H9 (cell line): ENCODE data around the gene PIP4P1. TPM values are rescaled to one million over a fixed set of nuclear protein-coding genes. Genes with fewer than 3 reads are reported as not detected.

ENCODE experiments used
- DNase-seq: peaks from one replicate; pipeline ENCODE4 v3.0.0-alpha.2; 2017
- H2AFZ ChIP-seq: one replicate; pipeline ENCODE4 v1.6.1; 2013; ENCODE audit warnings: mild to moderate bottlenecking, low read length, control low read depth, moderate library complexity
- H2AK5ac ChIP-seq: 2 replicates; pipeline ENCODE4 v1.6.1; 2013; ENCODE audit warnings: low read length, control low read depth, mixed read lengths; ENCODE audit not compliant: insufficient read length
- H2BK120ac ChIP-seq: one replicate; pipeline ENCODE4 v1.6.1; 2013; ENCODE audit warnings: low read depth, mild to moderate bottlenecking, low read length, control low read depth, inconsistent platforms; ENCODE audit not compliant: poor library complexity, severe bottlenecking
- H2BK12ac ChIP-seq: 2 replicates; pipeline ENCODE4 v1.6.1; 2013; ENCODE audit warnings: low read length, control low read depth, mixed read lengths, low read depth; ENCODE audit not compliant: insufficient read length
- H2BK15ac ChIP-seq: 2 replicates; pipeline ENCODE4 v1.6.1; 2013; ENCODE audit warnings: low read depth, low read length, control low read depth
- H2BK20ac ChIP-seq: one replicate; pipeline ENCODE4 v1.6.1; 2013; ENCODE audit warnings: low read depth, mild to moderate bottlenecking, low read length, control low read depth, inconsistent platforms; ENCODE audit not compliant: poor library complexity, severe bottlenecking
- H2BK5ac ChIP-seq: 2 replicates; pipeline ENCODE4 v1.6.1; 2013; ENCODE audit warnings: low read length, control low read depth, mixed read lengths; ENCODE audit not compliant: insufficient read length
- H3K14ac ChIP-seq: 2 replicates; pipeline ENCODE4 v1.6.1; 2013; ENCODE audit warnings: low read length, control low read depth; ENCODE audit not compliant: insufficient read depth
- H3K18ac ChIP-seq: 2 replicates; pipeline ENCODE4 v1.6.1; 2013; ENCODE audit warnings: low read depth, mild to moderate bottlenecking, mixed read lengths, low read length, control low read depth; ENCODE audit not compliant: insufficient read length
- H3K23ac ChIP-seq: 2 replicates; pipeline ENCODE4 v1.6.1; 2013; ENCODE audit warnings: low read length, control low read depth, mixed read lengths, low read depth; ENCODE audit not compliant: insufficient read length
- H3K23me2 ChIP-seq: 2 replicates; pipeline ENCODE4 v1.6.1; 2013; ENCODE audit warnings: low read depth, mild to moderate bottlenecking, mixed read lengths, low read length, control low read depth; ENCODE audit not compliant: insufficient read length, poor library complexity, severe bottlenecking
- H3K27ac ChIP-seq: 2 replicates; pipeline ENCODE4 v1.5.1; 2013; ENCODE audit warnings: low read length, control low read depth, mixed read lengths, low read depth; ENCODE audit not compliant: insufficient read length
- H3K27me3 ChIP-seq: 2 replicates; pipeline ENCODE4 v1.6.1; 2013; ENCODE audit warnings: low read length, control low read depth, inconsistent platforms; ENCODE audit not compliant: insufficient read depth
- H3K4ac ChIP-seq: 2 replicates; pipeline ENCODE4 v1.6.1; 2013; ENCODE audit warnings: low read depth, mild to moderate bottlenecking, control low read depth, inconsistent platforms, low read length, moderate library complexity
- H3K4me1 ChIP-seq: 2 replicates; pipeline ENCODE4 v1.6.1; 2013; ENCODE audit warnings: low read length, control low read depth, inconsistent platforms; ENCODE audit not compliant: insufficient read depth
- H3K4me2 ChIP-seq: 2 replicates; pipeline ENCODE4 v1.6.1; 2013; ENCODE audit warnings: low read length, control low read depth, mixed read lengths; ENCODE audit not compliant: insufficient read length, insufficient read depth
- H3K56ac ChIP-seq: 2 replicates; pipeline ENCODE4 v1.6.1; 2013; ENCODE audit warnings: low read depth, mild to moderate bottlenecking, mixed read lengths, low read length, control low read depth; ENCODE audit not compliant: insufficient read length
- H3K79me1 ChIP-seq: 2 replicates; pipeline ENCODE4 v1.6.1; 2013; ENCODE audit warnings: low read depth, mild to moderate bottlenecking, moderate library complexity, low read length, control low read depth, inconsistent platforms; ENCODE audit not compliant: insufficient read depth, poor library complexity, severe bottlenecking
- H3K79me2 ChIP-seq: 2 replicates; pipeline ENCODE4 v1.6.1; 2013; ENCODE audit warnings: low read length, control low read depth, inconsistent platforms; ENCODE audit not compliant: insufficient read depth
- H3K9ac ChIP-seq: 2 replicates; pipeline ENCODE4 v1.6.1; 2013; ENCODE audit warnings: low read length, control low read depth, mixed read lengths; ENCODE audit not compliant: insufficient read length; ENCODE audit errors: extremely low read depth
- H3K9me3 ChIP-seq: one replicate; pipeline ENCODE4 v1.6.1; 2013; ENCODE audit warnings: low read depth, low read length, inconsistent platforms; ENCODE audit not compliant: control insufficient read depth
- H3T11ph ChIP-seq: one replicate; pipeline ENCODE4 v1.6.1; 2013; ENCODE audit warnings: mild to moderate bottlenecking, low read length, control low read depth, inconsistent platforms
- H4K20me1 ChIP-seq: one replicate; pipeline ENCODE4 v1.6.1; 2013; ENCODE audit not compliant: control insufficient read depth, insufficient read length, insufficient read depth
- H4K5ac ChIP-seq: 2 replicates; pipeline ENCODE4 v1.6.1; 2013; ENCODE audit warnings: low read depth, mild to moderate bottlenecking, mixed read lengths, low read length, control low read depth; ENCODE audit not compliant: insufficient read length
- H4K8ac ChIP-seq: replicated peaks from 2 replicates; pipeline ENCODE4 v1.6.1; 2013; ENCODE audit warnings: low read length, control low read depth, mixed read lengths, low read depth; ENCODE audit not compliant: insufficient read length
- H4K91ac ChIP-seq: 2 replicates; pipeline ENCODE4 v1.6.1; 2013; ENCODE audit warnings: low read depth, mild to moderate bottlenecking, moderate library complexity, mixed read lengths, low read length, control low read depth; ENCODE audit not compliant: insufficient read length
- H3K27ac Mint-ChIP-seq, 3 experiments: 2 replicates in 2 of 3; 3 replicates in 1 of 3; pipeline ENCODE4 v1.8.0; 2020 to 2021; ENCODE audit warnings: mixed read lengths in 3 of 3, mild to moderate bottlenecking in 1 of 3, moderate library complexity in 1 of 3
- H3K27me3 Mint-ChIP-seq: 2 replicates; pipeline ENCODE4 v1.8.0; 2021; ENCODE audit warnings: low read depth, mild to moderate bottlenecking, moderate library complexity, mixed read lengths
- H3K36me3 Mint-ChIP-seq, 3 experiments: 2 replicates in 2 of 3; 3 replicates in 1 of 3; pipeline ENCODE4 v1.8.0; 2020 to 2021; ENCODE audit warnings: low read depth in 3 of 3, mixed read lengths in 3 of 3; ENCODE audit not compliant: insufficient read depth in 1 of 3
- H3K4me1 Mint-ChIP-seq, 2 experiments: 2 replicates each; pipeline ENCODE4 v1.8.0; 2020; ENCODE audit warnings: mixed read lengths in 2 of 2
- H3K4me3 Mint-ChIP-seq, 2 experiments: 2 replicates in 1 of 2; 3 replicates in 1 of 2; pipeline ENCODE4 v1.8.0; 2020 to 2021; ENCODE audit warnings: mild to moderate bottlenecking in 2 of 2, mixed read lengths in 2 of 2, moderate library complexity in 1 of 2
- H3K9me3 Mint-ChIP-seq, 2 experiments: 2 replicates in 1 of 2; 3 replicates in 1 of 2; pipeline ENCODE4 v1.8.0; 2020; ENCODE audit warnings: mild to moderate bottlenecking in 2 of 2, mixed read lengths in 2 of 2, moderate library complexity in 1 of 2
- WGBS: extraction: QIAGEN DNeasy Blood & Tissue Kit; methylation state at CpG from one replicate; pipeline ENCODE4 v1.1.7; 2013; ENCODE audit warnings: missing lambda C conversion rate, low lambda C conversion rate, mixed read lengths; ENCODE audit not compliant: insufficient read length; ENCODE audit errors: extremely low coverage; 5-methylcytosine and 5-hydroxymethylcytosine counted together
- total RNA-seq: library from RNA; stranded (reverse); gene quantifications from 2 replicates; pipeline ENCODE4 v1.2.1, GENCODE V29; 2021
- TF ChIP-seq, protein P1 (sequence below): fragments of 200-600 bp; sonication (generic); conservative IDR thresholded peaks from 3 replicates; pipeline ENCODE4 v1.8.0; 2021; ENCODE audit warnings: antibody characterized with exemption, mild to moderate bottlenecking

The PIP4P1 gene
- total RNA-seq, 1 experiment from 2014 or later = 41.6 TPM

DNA sequence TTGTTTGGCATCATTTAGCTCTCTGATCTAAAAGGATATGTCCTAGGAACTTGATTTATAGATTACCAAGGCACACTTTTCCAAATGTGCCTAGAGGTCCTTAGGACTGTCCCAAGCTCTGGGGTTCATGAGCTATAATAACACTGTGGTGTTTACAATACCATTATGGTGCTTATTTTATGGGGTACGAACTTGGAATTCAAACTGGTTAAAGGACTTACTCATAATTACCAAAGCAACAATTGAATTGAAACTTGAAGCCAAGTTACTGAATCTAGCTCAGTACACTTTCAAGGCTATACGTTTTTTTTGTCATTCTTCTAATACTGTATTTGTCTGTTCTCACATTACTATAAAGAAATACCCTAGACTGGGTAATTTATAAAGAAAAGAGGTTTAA is 38.3 kb downstream of the PIP4P1 start:
- no peaks in the 10 kb centered on the region for H3K27me3 Mint-ChIP-seq
- H3K4me1 Mint-ChIP-seq = peaks cover 15 to 24% of the 10 kb centered on the region in 2 experiments

More for the DNA sequence above, 38.3 kb downstream of the PIP4P1 start:
- no peaks in the 10 kb centered on the region for H3K79me1 ChIP-seq
- no peaks in the 10 kb centered on the region for H3K79me2 ChIP-seq
- H3K36me3 Mint-ChIP-seq = no peaks in the 10 kb centered on the region
- no peak overlapping the region for H2AK5ac ChIP-seq
- no peak overlapping the region for H4K91ac ChIP-seq
- H4K20me1 ChIP-seq = no peaks in the 10 kb centered on the region
- H3K4me1 ChIP-seq = peaks cover 8% of the 10 kb centered on the region; the same call in 1 of the 2 replicates
- H2BK15ac ChIP-seq = no peak overlapping the region
- TF ChIP-seq, protein P1, sequence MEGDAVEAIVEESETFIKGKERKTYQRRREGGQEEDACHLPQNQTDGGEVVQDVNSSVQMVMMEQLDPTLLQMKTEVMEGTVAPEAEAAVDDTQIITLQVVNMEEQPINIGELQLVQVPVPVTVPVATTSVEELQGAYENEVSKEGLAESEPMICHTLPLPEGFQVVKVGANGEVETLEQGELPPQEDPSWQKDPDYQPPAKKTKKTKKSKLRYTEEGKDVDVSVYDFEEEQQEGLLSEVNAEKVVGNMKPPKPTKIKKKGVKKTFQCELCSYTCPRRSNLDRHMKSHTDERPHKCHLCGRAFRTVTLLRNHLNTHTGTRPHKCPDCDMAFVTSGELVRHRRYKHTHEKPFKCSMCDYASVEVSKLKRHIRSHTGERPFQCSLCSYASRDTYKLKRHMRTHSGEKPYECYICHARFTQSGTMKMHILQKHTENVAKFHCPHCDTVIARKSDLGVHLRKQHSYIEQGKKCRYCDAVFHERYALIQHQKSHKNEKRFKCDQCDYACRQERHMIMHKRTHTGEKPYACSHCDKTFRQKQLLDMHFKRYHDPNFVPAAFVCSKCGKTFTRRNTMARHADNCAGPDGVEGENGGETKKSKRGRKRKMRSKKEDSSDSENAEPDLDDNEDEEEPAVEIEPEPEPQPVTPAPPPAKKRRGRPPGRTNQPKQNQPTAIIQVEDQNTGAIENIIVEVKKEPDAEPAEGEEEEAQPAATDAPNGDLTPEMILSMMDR = no peak
- H3K4me2 ChIP-seq = no peak overlapping the region
- no peak for DNase-seq
- no peak overlapping the region for H3K9ac ChIP-seq
- no peak overlapping the region for H2BK5ac ChIP-seq
- no peak overlapping the region for H3K27ac Mint-ChIP-seq
- no peak overlapping the region for H2BK20ac ChIP-seq
- H3K14ac ChIP-seq = no peak overlapping the region
- H3K27ac ChIP-seq = no peak overlapping the region
- H3K9me3 Mint-ChIP-seq = no peaks in the 10 kb centered on the region
- H4K5ac ChIP-seq = no peak overlapping the region
- no peak overlapping the region for H2BK120ac ChIP-seq
- H3K23ac ChIP-seq = no peak overlapping the region
- no peaks in the 10 kb centered on the region for H3K9me3 ChIP-seq
- H3K4me3 Mint-ChIP-seq = no peak overlapping the region
- no peak overlapping the region for H4K8ac ChIP-seq
- no peak overlapping the region for H3K56ac ChIP-seq
- no peak overlapping the region for H3T11ph ChIP-seq
- H3K4ac ChIP-seq = no peak overlapping the region
- H2BK12ac ChIP-seq = no peak overlapping the region
- no peaks in the 10 kb centered on the region for H3K23me2 ChIP-seq
- H3K18ac ChIP-seq = no peak overlapping the region
- H2AFZ ChIP-seq = no peak overlapping the region
- WGBS = no CpG with 5 or more reads among the region's 2 CpGs
- no peaks in the 10 kb centered on the region for H3K27me3 ChIP-seq
